Suprapubic skin (tissue), 4 donors: Measurements from ENCODE around the gene RNF183. TPM values are rescaled to one million over a fixed set of nuclear protein-coding genes. Genes with fewer than 3 reads are reported as not detected.

Experiments used
- DNase-seq, 2 donors: peaks; one replicate each; pipeline ENCODE4 v3.0.0-alpha.2; 2019; ENCODE audit warnings: low spot score in 2 of 2
- H3K27ac ChIP-seq: fragments of 200-600 bp; sonication (generic); one replicate; pipeline ENCODE4 v1.5.1; 2019
- H3K27me3 ChIP-seq: fragments of 200-600 bp; sonication (generic); one replicate; pipeline ENCODE4 v1.5.1; 2019
- H3K36me3 ChIP-seq: fragments of 200-600 bp; sonication (generic); one replicate; pipeline ENCODE4 v1.5.1; 2019
- H3K4me1 ChIP-seq: fragments of 200-600 bp; sonication (generic); one replicate; pipeline ENCODE4 v1.5.1; 2019
- H3K4me3 ChIP-seq: fragments of 200-600 bp; sonication (generic); one replicate; pipeline ENCODE4 v1.5.1; 2019; ENCODE audit warnings: mild to moderate bottlenecking
- H3K9me3 ChIP-seq: fragments of 200-600 bp; sonication (generic); one replicate; pipeline ENCODE4 v1.5.1; 2019
- EP300 ChIP-seq: sonication (generic); formaldehyde crosslinking; IDR thresholded peaks from one replicate; pipeline ENCODE4 v1.6.1; 2017; ENCODE audit warnings: antibody characterized with exemption
- POLR2A ChIP-seq, 2 donors: fragments of 450-650 bp; IDR thresholded peaks; one replicate each; pipeline ENCODE4 v1.6.1; 2017; ENCODE audit warnings: antibody characterized with exemption in 2 of 2, mild to moderate bottlenecking in 2 of 2, moderate library complexity in 2 of 2
- POLR2AphosphoS5 ChIP-seq, 3 donors: sonication (generic); formaldehyde crosslinking; IDR thresholded peaks; one replicate each; pipeline ENCODE4 v1.6.1; 2017; ENCODE audit warnings: antibody characterized with exemption in 3 of 3
- WGBS: methylation state at CpG from one replicate; pipeline ENCODE4 v1.1.5; 2018; 5-methylcytosine and 5-hydroxymethylcytosine counted together
- total RNA-seq, 4 donors: library from RNA; depleted of rRNA; stranded (reverse); fragments of >200 nt; gene quantifications; one replicate each; pipeline ENCODE4 v1.1.0, GENCODE V29; 2016
- TF ChIP-seq, protein P1 (sequence below), 2 donors: fragments of 200-600 bp in 1 of 2; fragments of 450-650 bp in 1 of 2; sonication (generic) in 1 of 2; IDR thresholded peaks; one replicate each; pipeline ENCODE4 v1.5.1; 2016 to 2019; ENCODE audit warnings: antibody characterized with exemption in 2 of 2, mild to moderate bottlenecking in 1 of 2, moderate library complexity in 1 of 2

The RNF183 gene
- total RNA-seq, 4 donors from 2014 or later: 2.0 TPM; not detected in 3

DNA sequence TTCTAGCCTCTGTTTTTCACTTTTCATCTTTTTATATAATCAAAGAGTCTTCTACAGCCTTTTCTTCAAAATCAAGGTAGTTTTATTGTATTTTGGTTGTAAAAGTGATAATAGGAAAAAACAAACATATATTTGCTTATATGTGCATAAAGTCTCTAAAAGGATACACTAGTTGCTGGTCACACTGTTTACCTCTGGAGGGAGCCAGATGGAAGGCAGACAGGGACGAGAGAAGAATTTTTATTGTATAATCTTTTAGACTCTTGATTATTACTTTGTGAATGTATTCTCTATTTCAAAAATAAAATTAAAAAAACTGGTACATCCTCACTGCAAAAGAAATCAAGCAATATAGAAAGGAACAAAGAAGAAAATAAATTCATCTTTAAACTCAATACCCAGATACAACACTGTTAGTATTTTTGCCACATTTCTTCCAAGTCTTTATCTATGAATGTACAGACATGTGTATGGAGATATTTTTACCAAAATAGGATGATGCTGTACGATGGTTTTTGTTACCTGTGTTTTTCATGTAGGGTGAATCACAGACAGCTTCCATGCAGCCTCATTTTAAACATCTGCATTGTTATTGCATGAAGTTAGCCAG, 6.1 kb upstream of the RNF183 start:
- Histone ChIP-seq H3K9me3 (no peaks in the 10 kb centered on the region), H3K4me1 (no peaks in the 10 kb centered on the region), H3K4me3 (no peak overlapping the region), H3K36me3 (no peaks in the 10 kb centered on the region), H3K27ac (no peak overlapping the region), H3K27me3 (no peaks in the 10 kb centered on the region)
- 7% methylated on average over 2 of the region's 2 CpGs for WGBS
- DNase-seq: no peak
- TF ChIP-seq, protein P1, sequence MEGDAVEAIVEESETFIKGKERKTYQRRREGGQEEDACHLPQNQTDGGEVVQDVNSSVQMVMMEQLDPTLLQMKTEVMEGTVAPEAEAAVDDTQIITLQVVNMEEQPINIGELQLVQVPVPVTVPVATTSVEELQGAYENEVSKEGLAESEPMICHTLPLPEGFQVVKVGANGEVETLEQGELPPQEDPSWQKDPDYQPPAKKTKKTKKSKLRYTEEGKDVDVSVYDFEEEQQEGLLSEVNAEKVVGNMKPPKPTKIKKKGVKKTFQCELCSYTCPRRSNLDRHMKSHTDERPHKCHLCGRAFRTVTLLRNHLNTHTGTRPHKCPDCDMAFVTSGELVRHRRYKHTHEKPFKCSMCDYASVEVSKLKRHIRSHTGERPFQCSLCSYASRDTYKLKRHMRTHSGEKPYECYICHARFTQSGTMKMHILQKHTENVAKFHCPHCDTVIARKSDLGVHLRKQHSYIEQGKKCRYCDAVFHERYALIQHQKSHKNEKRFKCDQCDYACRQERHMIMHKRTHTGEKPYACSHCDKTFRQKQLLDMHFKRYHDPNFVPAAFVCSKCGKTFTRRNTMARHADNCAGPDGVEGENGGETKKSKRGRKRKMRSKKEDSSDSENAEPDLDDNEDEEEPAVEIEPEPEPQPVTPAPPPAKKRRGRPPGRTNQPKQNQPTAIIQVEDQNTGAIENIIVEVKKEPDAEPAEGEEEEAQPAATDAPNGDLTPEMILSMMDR (IDR thresholded peaks at IDR 0.05): peak; percentile 25 to 61
- TF ChIP-seq POLR2A (IDR thresholded peaks at IDR 0.05): no peak

DNA sequence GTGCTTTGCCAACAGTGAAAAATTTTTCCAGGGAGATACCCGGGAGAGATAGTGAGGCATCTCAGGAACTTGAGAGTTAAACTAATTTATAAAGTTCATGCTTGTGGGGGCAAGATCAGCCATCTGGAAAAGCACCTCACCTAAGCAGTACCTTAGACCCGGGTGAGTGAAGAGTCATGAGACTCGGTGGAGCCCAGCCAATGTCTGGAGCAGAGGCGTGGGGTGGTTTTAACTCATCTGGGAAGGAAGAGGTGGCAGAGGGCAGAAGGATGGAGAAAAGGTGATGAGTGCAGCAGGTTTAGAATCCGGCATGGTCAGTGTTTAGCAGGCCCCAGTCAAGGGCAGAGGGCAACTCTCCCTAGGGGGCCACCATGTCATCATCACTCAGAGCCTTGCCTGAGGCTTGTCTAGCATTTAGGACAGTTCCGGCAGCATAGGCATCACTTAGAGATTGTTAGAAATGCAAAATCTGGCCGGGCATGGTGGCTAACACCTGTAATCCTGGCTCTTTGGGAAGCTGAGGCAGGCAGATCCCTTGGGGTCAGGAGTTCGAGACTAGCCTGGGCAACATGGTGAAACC, 4.3 kb upstream of the RNF183 start:
- 58% methylated on average over 8 of the region's 8 CpGs for WGBS
- Histone ChIP-seq H3K36me3 (no peaks in the 10 kb centered on the region), H3K4me1 (no peaks in the 10 kb centered on the region), H3K9me3 (no peaks in the 10 kb centered on the region), H3K4me3 (no peak overlapping the region), H3K27me3 (no peaks in the 10 kb centered on the region), H3K27ac (no peak overlapping the region)
- no peak for DNase-seq
- TF ChIP-seq POLR2AphosphoS5 (IDR thresholded peaks at IDR 0.05): no peak
- no peak for TF ChIP-seq POLR2A (IDR thresholded peaks at IDR 0.05)
- TF ChIP-seq, protein P1 (IDR thresholded peaks at IDR 0.05): no peak
- TF ChIP-seq EP300: no peak

DNA sequence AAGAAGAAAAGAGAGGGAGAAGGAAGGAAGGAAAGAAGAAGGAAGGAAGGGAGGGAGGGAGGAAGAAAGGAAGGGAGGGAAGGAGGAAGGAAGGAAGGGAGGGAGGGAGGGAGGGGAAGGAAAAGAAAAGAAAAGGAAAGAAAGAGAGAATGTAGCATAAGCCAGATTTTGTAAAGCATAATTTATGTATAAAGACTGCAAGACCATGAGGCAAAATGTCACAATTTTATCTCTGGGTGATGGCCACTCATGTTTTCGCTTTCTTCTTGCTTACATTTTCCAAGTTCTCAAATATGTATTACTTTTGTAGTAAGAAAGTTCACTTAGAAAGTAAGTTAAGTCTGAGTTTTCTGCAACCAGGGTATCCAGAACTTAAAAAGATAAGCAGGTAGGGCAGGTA, 3.4 kb upstream of the RNF183 start:
- DNase-seq: no peak
- TF ChIP-seq EP300 (no peak), POLR2A (IDR thresholded peaks at IDR 0.05) (no peak), POLR2AphosphoS5 (IDR thresholded peaks at IDR 0.05) (no peak)
- TF ChIP-seq, protein P1 (IDR thresholded peaks at IDR 0.05): no peak
- no peak overlapping the region for H3K4me3 ChIP-seq
- H3K27ac ChIP-seq: no peak overlapping the region
- H3K36me3 ChIP-seq: no peaks in the 10 kb centered on the region
- WGBS: 95% methylated on average over 1 of the region's 1 CpG
- no peaks in the 10 kb centered on the region for H3K9me3 ChIP-seq
- no peaks in the 10 kb centered on the region for H3K4me1 ChIP-seq
- H3K27me3 ChIP-seq: no peaks in the 10 kb centered on the region

DNA sequence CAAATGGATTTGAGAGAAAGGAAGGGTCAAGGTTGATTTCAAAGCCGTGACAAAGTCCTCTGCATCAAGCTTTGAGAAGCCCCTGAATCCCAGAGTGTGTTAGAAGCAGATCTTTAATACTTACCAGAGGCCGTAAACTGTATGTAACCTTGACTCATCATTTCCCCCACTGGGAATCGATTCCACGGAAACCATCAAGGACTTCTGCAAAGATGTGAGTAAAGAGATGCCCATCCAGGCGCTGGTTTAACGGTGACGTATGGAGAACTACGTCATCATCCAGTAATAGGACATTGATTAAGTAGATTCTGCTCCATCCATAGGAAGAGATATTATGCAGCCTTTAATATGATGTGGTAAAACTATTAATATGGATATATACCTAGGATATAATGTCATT, 1.6 kb downstream of the RNF183 start:
- H3K36me3 ChIP-seq: no peaks in the 10 kb centered on the region
- no peak overlapping the region for H3K4me3 ChIP-seq
- H3K27ac ChIP-seq: no peak overlapping the region
- TF ChIP-seq, protein P1 (IDR thresholded peaks at IDR 0.05): no peak
- TF ChIP-seq POLR2AphosphoS5 (IDR thresholded peaks at IDR 0.05): no peak
- no peak for TF ChIP-seq EP300
- TF ChIP-seq POLR2A (IDR thresholded peaks at IDR 0.05): no peak
- H3K27me3 ChIP-seq: no peaks in the 10 kb centered on the region
- WGBS: 83% methylated on average over 8 of the region's 8 CpGs
- no peak for DNase-seq
- no peaks in the 10 kb centered on the region for H3K9me3 ChIP-seq
- no peaks in the 10 kb centered on the region for H3K4me1 ChIP-seq

DNA sequence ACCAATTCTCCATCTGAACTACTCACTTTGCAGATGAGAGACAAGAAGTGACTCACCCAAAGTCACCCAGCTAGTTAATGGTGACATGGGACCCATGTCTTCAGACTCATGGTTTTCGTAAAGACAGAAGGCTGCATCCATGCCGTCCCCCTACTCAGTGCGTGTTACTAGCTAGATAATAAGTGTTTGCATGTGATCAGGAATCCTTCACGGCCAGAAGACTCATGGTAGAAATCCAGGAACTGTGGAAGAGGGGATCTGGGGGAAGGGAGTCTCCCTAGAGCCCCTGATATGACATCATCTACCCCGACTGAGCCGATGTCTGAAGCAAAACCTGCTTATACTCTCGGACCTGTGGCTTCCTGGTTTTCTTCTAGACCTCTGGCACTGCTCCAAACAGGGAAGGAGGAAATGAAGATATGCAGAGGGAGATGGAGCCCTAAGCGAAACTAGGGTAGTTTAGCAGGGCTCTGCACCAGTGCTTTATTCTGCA, 3.3 kb downstream of the RNF183 start:
- DNase-seq: no peak
- Histone ChIP-seq H3K9me3 (no peaks in the 10 kb centered on the region), H3K4me1 (no peaks in the 10 kb centered on the region), H3K4me3 (no peak overlapping the region), H3K27me3 (no peaks in the 10 kb centered on the region), H3K36me3 (no peaks in the 10 kb centered on the region), H3K27ac (no peak overlapping the region)
- WGBS: 57% methylated on average over 8 of the region's 8 CpGs
- TF ChIP-seq POLR2AphosphoS5 (IDR thresholded peaks at IDR 0.05) (no peak), POLR2A (IDR thresholded peaks at IDR 0.05) (no peak), EP300 (no peak)
- TF ChIP-seq, protein P1 (IDR thresholded peaks at IDR 0.05): no peak
